ENCODE results near the gene KHDRBS1. TPM values are rescaled to one million over a fixed set of nuclear protein-coding genes. Genes with fewer than 3 reads are reported as not detected.
A peak's percentile ranks its signal among the peaks of the same experiment; 100 is the strongest.
"Not testable (repeated sequence)": the region's sequence is repeated elsewhere in the genome, so short reads cannot be mapped to it uniquely, and the experiment has no call there.

Gene KHDRBS1
- polyA plus RNA-seq, 4 donors, result 50.1 to 123 (median 77.7) TPM

DNA sequence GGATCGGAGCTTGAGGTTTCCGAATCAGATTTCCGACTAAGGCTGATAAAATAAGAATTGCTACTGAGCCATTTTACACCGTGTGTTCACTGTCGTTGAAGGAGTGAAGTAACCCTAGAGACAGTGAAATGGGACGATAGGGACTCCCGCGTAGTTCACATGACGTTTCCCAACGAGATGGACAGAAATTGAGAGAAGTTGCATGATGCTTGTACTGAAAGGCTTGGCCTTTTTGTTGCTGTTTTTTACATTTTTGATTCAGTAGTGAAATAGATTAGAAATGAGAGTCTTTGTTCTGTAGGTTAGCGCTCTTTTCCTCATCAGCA lies 1.2 kb downstream of the KHDRBS1 start:
- Histone ChIP-seq H3K4me1 (ENCODE audit: control insufficient read depth in 3 of 3, insufficient read depth in 2 of 3, low read depth in 1 of 3, low read length in 2 of 3) (peaks cover 0 to 11% (median 9%) of the 10 kb centered on the region in 3 donors), H3K27me3 (ENCODE audit: control insufficient read depth in 3 of 3, insufficient read depth in 3 of 3, low read length in 3 of 3) (no peaks in the 10 kb centered on the region), H3K36me3 (ENCODE audit: control insufficient read depth in 3 of 3, insufficient read depth in 2 of 3, low read depth in 1 of 3, low read length in 3 of 3) (peaks cover 0 to 9% (median 0%) of the 10 kb centered on the region in 3 donors), H3K27ac (ENCODE audit: low read depth in 1 of 3, low read length in 2 of 3) (peak overlapping the region; percentile 98 to 100 (median 99)), H3K4me3 (ENCODE audit: low read depth in 1 of 3, low read length in 3 of 3) (peak overlapping the region; percentile 84 to 100 (median 97)), H3K9me3 (ENCODE audit: control insufficient read depth in 2 of 2, insufficient read depth in 1 of 2, low read depth in 1 of 2, low read length in 1 of 2) (no peaks in the 10 kb centered on the region)
- FAIRE-seq (no peak), DNase-seq (no peak)
- WGBS, 3 donors, result 0 to 1% (median 1%) methylated on average over 11 of the region's 11 CpGs

GRCh38 chr1:32020339-32020738 lies 6.7 kb downstream of the KHDRBS1 start:
- WGBS, 3 donors, result 15 to 36% (median 27%) methylated on average over 6 of the region's 6 CpGs
- Histone ChIP-seq H3K27me3 (ENCODE audit: control insufficient read depth in 3 of 3, insufficient read depth in 3 of 3, low read length in 3 of 3) (no peaks in the 10 kb centered on the region), H3K9me3 (ENCODE audit: control insufficient read depth in 2 of 2, insufficient read depth in 1 of 2, low read depth in 1 of 2, low read length in 1 of 2) (no peaks in the 10 kb centered on the region), H3K4me3 (ENCODE audit: low read depth in 1 of 3, low read length in 3 of 3) (no peak overlapping the region), H3K27ac (ENCODE audit: low read depth in 1 of 3, low read length in 2 of 3) (peak overlapping the region in 1 of 3 donors; percentile 52), H3K4me1 (ENCODE audit: control insufficient read depth in 3 of 3, insufficient read depth in 2 of 3, low read depth in 1 of 3, low read length in 2 of 3) (peaks cover 3 to 19% (median 4%) of the 10 kb centered on the region in 3 donors), H3K36me3 (ENCODE audit: control insufficient read depth in 3 of 3, insufficient read depth in 2 of 3, low read depth in 1 of 3, low read length in 3 of 3) (peaks cover 0 to 28% (median 3%) of the 10 kb centered on the region in 3 donors)
- DNase-seq, result peak in 1 of 2 donors; percentile 60
- FAIRE-seq, result no peak

- not testable (repeated sequence) for DNase-seq; FAIRE-seq; H3K9me3 ChIP-seq (ENCODE audit: control insufficient read depth in 2 of 2, insufficient read depth in 1 of 2, low read depth in 1 of 2, low read length in 1 of 2); H3K27me3 ChIP-seq (ENCODE audit: control insufficient read depth in 3 of 3, insufficient read depth in 3 of 3, low read length in 3 of 3); H3K4me3 ChIP-seq (ENCODE audit: low read depth in 1 of 3, low read length in 3 of 3); H3K27ac ChIP-seq (ENCODE audit: low read depth in 1 of 3, low read length in 2 of 3)
- WGBS, 3 donors, result 73 to 78% (median 77%) methylated on average over 8 of the region's 8 CpGs
- peaks cover 2 to 13% (median 4%) of the 10 kb centered on the region in 3 donors for H3K4me1 ChIP-seq (ENCODE audit: control insufficient read depth in 3 of 3, insufficient read depth in 2 of 3, low read depth in 1 of 3, low read length in 2 of 3)
- H3K36me3 ChIP-seq (ENCODE audit: control insufficient read depth in 3 of 3, insufficient read depth in 2 of 3, low read depth in 1 of 3, low read length in 3 of 3), result peaks cover 0 to 30% (median 3%) of the 10 kb centered on the region in 3 donors
Measured at GRCh38 chr1:32021574-32022018, 7.9 kb downstream of the KHDRBS1 start.

DNA sequence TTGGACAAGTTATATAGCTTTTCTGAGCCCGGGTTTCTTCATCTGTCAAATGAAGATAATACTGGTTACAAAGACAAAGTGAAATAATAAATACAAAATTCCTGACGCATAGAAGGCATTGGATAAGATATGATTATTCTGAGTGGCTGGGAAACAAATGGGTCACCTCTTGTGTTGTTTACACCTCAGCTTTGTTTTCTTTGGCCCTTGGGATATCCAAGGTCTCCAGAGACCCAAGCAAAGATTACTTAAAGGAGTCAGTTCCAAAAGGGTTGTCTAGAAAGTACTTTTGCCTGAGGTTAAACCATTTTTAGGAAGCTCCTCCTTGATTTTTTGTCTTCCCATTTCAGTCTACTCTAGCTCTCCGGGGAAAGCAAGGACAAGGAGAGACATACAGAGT lies 9.7 kb downstream of the KHDRBS1 start:
- Histone ChIP-seq H3K4me3 (ENCODE audit: low read depth in 1 of 3, low read length in 3 of 3) (no peak overlapping the region), H3K27ac (ENCODE audit: low read depth in 1 of 3, low read length in 2 of 3) (no peak overlapping the region), H3K36me3 (ENCODE audit: control insufficient read depth in 3 of 3, insufficient read depth in 2 of 3, low read depth in 1 of 3, low read length in 3 of 3) (peaks cover 0 to 34% (median 3%) of the 10 kb centered on the region in 3 donors), H3K27me3 (ENCODE audit: control insufficient read depth in 3 of 3, insufficient read depth in 3 of 3, low read length in 3 of 3) (no peaks in the 10 kb centered on the region), H3K4me1 (ENCODE audit: control insufficient read depth in 3 of 3, insufficient read depth in 2 of 3, low read depth in 1 of 3, low read length in 2 of 3) (peaks cover 0 to 13% (median 4%) of the 10 kb centered on the region in 3 donors), H3K9me3 (ENCODE audit: control insufficient read depth in 2 of 2, insufficient read depth in 1 of 2, low read depth in 1 of 2, low read length in 1 of 2) (no peaks in the 10 kb centered on the region)
- FAIRE-seq (no peak), DNase-seq (no peak)
- WGBS, 3 donors, result 66 to 72% (median 71%) methylated on average over 3 of the region's 3 CpGs

- Histone ChIP-seq H3K27ac (ENCODE audit: low read depth in 1 of 3, low read length in 2 of 3) (no peak overlapping the region), H3K36me3 (ENCODE audit: control insufficient read depth in 3 of 3, insufficient read depth in 2 of 3, low read depth in 1 of 3, low read length in 3 of 3) (peaks cover 0 to 32% (median 3%) of the 10 kb centered on the region in 3 donors), H3K27me3 (ENCODE audit: control insufficient read depth in 3 of 3, insufficient read depth in 3 of 3, low read length in 3 of 3) (no peaks in the 10 kb centered on the region), H3K9me3 (ENCODE audit: control insufficient read depth in 2 of 2, insufficient read depth in 1 of 2, low read depth in 1 of 2, low read length in 1 of 2) (no peaks in the 10 kb centered on the region), H3K4me3 (ENCODE audit: low read depth in 1 of 3, low read length in 3 of 3) (no peak overlapping the region), H3K4me1 (ENCODE audit: control insufficient read depth in 3 of 3, insufficient read depth in 2 of 3, low read depth in 1 of 3, low read length in 2 of 3) (peaks cover 0 to 8% (median 0%) of the 10 kb centered on the region in 3 donors)
- DNase-seq, result no peak
- WGBS, 3 donors, result 83 to 87% (median 85%) methylated on average over 5 to 6 of the region's 6 CpGs
- FAIRE-seq, result no peak
Measured at GRCh38 chr1:32025515-32025914, 11.8 kb downstream of the KHDRBS1 start.

GRCh38 chr1:32028746-32029145 lies 15.1 kb downstream of the KHDRBS1 start:
- no peaks in the 10 kb centered on the region for H3K9me3 ChIP-seq (ENCODE audit: control insufficient read depth in 2 of 2, insufficient read depth in 1 of 2, low read depth in 1 of 2, low read length in 1 of 2)
- no peak for FAIRE-seq
- 71 to 89% (median 80%) methylated on average over 3 of the region's 3 CpGs for WGBS, 3 donors
- no peak overlapping the region for H3K4me3 ChIP-seq (ENCODE audit: low read depth in 1 of 3, low read length in 3 of 3)
- H3K36me3 ChIP-seq (ENCODE audit: control insufficient read depth in 3 of 3, insufficient read depth in 2 of 3, low read depth in 1 of 3, low read length in 3 of 3), result peaks cover 7 to 23% (median 13%) of the 10 kb centered on the region in 3 donors
- no peak for DNase-seq
- H3K27me3 ChIP-seq (ENCODE audit: control insufficient read depth in 3 of 3, insufficient read depth in 3 of 3, low read length in 3 of 3), result no peaks in the 10 kb centered on the region
- peaks cover 0 to 14% (median 0%) of the 10 kb centered on the region in 3 donors for H3K4me1 ChIP-seq (ENCODE audit: control insufficient read depth in 3 of 3, insufficient read depth in 2 of 3, low read depth in 1 of 3, low read length in 2 of 3)
- H3K27ac ChIP-seq (ENCODE audit: low read depth in 1 of 3, low read length in 2 of 3), result no peak overlapping the region

DNA sequence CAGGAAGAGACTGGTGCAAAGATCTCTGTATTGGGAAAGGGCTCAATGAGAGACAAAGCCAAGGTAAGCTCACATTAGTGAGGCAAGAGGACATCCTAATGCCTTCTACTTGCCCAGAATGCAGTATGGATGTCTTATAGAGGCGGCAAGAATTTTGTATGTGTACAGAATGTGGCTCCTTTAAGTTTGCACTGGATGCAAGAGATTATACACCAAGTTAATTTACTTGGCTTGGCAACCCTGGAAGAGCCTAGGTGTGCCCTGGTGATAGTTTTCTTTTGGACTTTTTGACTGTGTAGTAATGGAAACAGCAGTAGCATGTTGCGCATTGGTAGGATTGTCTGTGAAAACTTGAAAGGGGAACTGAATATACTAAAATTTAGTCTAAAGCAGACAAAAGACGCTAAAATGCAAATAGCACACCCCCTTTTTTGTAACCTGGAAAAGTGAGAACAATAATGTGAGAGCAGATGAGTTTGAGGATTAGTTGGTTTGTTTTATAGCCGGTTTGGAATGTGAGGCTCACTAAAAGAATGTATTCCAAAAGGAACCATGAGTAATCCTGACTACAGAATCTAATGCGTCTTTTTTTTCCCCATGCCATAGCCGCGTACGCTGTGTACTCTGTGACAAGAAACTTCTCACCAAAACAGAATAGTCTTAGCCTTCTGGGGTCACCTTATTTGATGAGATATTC lies 18.1 kb downstream of the KHDRBS1 start:
- Histone ChIP-seq H3K4me3 (ENCODE audit: low read depth in 1 of 3, low read length in 3 of 3) (no peak overlapping the region), H3K27ac (ENCODE audit: low read depth in 1 of 3, low read length in 2 of 3) (peak overlapping the region in 2 of 3 donors; percentile 3 to 49), H3K27me3 (ENCODE audit: control insufficient read depth in 3 of 3, insufficient read depth in 3 of 3, low read length in 3 of 3) (no peaks in the 10 kb centered on the region), H3K36me3 (ENCODE audit: control insufficient read depth in 3 of 3, insufficient read depth in 2 of 3, low read depth in 1 of 3, low read length in 3 of 3) (peaks cover 7 to 21% (median 21%) of the 10 kb centered on the region in 3 donors), H3K4me1 (ENCODE audit: control insufficient read depth in 3 of 3, insufficient read depth in 2 of 3, low read depth in 1 of 3, low read length in 2 of 3) (peaks cover 0 to 14% (median 0%) of the 10 kb centered on the region in 3 donors), H3K9me3 (ENCODE audit: control insufficient read depth in 2 of 2, insufficient read depth in 1 of 2, low read depth in 1 of 2, low read length in 1 of 2) (no peaks in the 10 kb centered on the region)
- 45 to 64% (median 54%) methylated on average over 8 of the region's 8 CpGs for WGBS, 3 donors
- no peak for DNase-seq
- no peak for FAIRE-seq

DNA sequence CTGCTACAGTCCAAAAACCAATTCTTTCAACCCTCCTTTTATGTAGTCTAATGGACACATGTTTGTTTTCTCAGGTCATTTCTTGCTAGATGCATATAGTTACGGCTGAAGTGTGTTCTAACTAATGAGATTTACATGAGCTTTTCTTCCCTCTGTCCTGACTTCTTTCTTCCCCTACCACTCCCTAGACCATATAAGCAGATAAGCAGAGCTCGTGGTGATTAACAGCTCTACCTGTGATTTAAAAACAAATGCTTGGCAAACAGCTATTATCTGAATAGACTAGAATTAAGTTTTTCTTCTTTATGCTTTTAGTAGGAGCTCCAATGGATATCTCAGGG lies 18.6 kb downstream of the KHDRBS1 start:
- H3K36me3 ChIP-seq (ENCODE audit: control insufficient read depth in 3 of 3, insufficient read depth in 2 of 3, low read depth in 1 of 3, low read length in 3 of 3), result peaks cover 10 to 23% (median 22%) of the 10 kb centered on the region in 3 donors
- FAIRE-seq, result no peak

More for the DNA sequence above, 18.6 kb downstream of the KHDRBS1 start:
- Histone ChIP-seq H3K4me1 (ENCODE audit: control insufficient read depth in 3 of 3, insufficient read depth in 2 of 3, low read depth in 1 of 3, low read length in 2 of 3) (peaks cover 0 to 14% (median 0%) of the 10 kb centered on the region in 3 donors), H3K27me3 (ENCODE audit: control insufficient read depth in 3 of 3, insufficient read depth in 3 of 3, low read length in 3 of 3) (no peaks in the 10 kb centered on the region), H3K27ac (ENCODE audit: low read depth in 1 of 3, low read length in 2 of 3) (peak overlapping the region in 2 of 3 donors; percentile 3 to 49), H3K4me3 (ENCODE audit: low read depth in 1 of 3, low read length in 3 of 3) (no peak overlapping the region), H3K9me3 (ENCODE audit: control insufficient read depth in 2 of 2, insufficient read depth in 1 of 2, low read depth in 1 of 2, low read length in 1 of 2) (no peaks in the 10 kb centered on the region)
- WGBS, 3 donors, result 15 to 64% (median 40%) methylated on average over 2 of the region's 2 CpGs
- DNase-seq, result peak; percentile 54 to 59

Measured in small intestine (tissue), 7 donors.